Tibial artery (tissue), 4 donors: ENCODE measurements around the gene CDRT4.

ENCODE experiments used
- DNase-seq, 2 donors: peaks; one replicate each; pipeline ENCODE4 v3.0.0-alpha.2; 2019
- H3K27ac ChIP-seq, 2 donors: fragments of 200-600 bp; sonication (generic) in 1 of 2; 1 replicate in 1 of 2; 2 replicates in 1 of 2; pipeline ENCODE4 v1.5.1; 2018 to 2019; ENCODE audit warnings: mild to moderate bottlenecking in 1 of 2
- H3K27me3 ChIP-seq, 2 donors: fragments of 200-600 bp; sonication (generic) in 1 of 2; one replicate each; pipeline versions ENCODE4 v1.5.1 to v1.6.0; 2016 to 2019
- H3K36me3 ChIP-seq, 3 donors: fragments of 200-600 bp; sonication (generic) in 2 of 3; one replicate each; pipeline ENCODE4 v1.5.1; 2016 to 2019; ENCODE audit warnings: mild to moderate bottlenecking in 2 of 3
- H3K4me1 ChIP-seq, 4 donors: fragments of 200-600 bp; sonication (generic) in 2 of 4; 1 replicate in 3 of 4; 2 replicates in 1 of 4; pipeline ENCODE4 v1.5.1; 2016 to 2019
- H3K4me3 ChIP-seq, 2 donors: fragments of 200-600 bp; sonication (generic) in 1 of 2; 1 replicate in 1 of 2; 2 replicates in 1 of 2; pipeline ENCODE4 v1.5.1; 2018 to 2019; ENCODE audit warnings: mild to moderate bottlenecking in 2 of 2
- H3K9me3 ChIP-seq, 3 donors: fragments of 200-600 bp; sonication (generic) in 1 of 3; one replicate each; pipeline ENCODE4 v1.5.1; 2016 to 2019
- intact Hi-C: fragments of 100-400 bp; cut with DNase I; formaldehyde crosslinking; loops from one replicate; pipeline ENCODE4 v1.15.0; 2023; ENCODE audit warnings: low total_unique reads
- TF ChIP-seq, protein P1 (sequence below), 2 experiments: fragments of 200-600 bp in 1 of 2; fragments of 450-650 bp in 1 of 2; IDR thresholded peaks; one replicate each; pipeline ENCODE4 v1.5.1; 2017 to 2019; ENCODE audit warnings: antibody characterized with exemption in 2 of 2, mild to moderate bottlenecking in 1 of 2, moderate library complexity in 1 of 2

The CDRT4 gene

DNA sequence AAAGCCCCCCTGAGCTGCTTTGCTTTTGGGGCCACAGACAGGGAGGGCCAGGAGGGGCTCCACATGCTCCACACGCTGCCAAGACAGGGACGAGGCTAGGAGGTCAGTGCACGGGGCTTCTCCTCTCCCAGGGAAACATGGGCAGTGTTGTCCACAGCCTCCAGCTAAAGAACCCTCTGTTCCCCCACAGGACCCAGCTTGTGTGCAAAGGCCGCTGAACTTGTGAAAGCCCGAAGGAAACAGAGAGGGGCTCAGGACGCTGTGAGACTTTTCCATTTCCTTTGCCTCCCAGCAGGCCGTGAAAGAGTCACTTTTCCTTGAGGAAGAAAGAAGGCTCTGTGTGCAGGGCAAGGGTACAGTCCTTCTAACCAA is 9.7 kb downstream of the CDRT4 start:
- intact Hi-C loops = no loop called here
- DNase-seq = peak; percentile 58 to 75

DNA sequence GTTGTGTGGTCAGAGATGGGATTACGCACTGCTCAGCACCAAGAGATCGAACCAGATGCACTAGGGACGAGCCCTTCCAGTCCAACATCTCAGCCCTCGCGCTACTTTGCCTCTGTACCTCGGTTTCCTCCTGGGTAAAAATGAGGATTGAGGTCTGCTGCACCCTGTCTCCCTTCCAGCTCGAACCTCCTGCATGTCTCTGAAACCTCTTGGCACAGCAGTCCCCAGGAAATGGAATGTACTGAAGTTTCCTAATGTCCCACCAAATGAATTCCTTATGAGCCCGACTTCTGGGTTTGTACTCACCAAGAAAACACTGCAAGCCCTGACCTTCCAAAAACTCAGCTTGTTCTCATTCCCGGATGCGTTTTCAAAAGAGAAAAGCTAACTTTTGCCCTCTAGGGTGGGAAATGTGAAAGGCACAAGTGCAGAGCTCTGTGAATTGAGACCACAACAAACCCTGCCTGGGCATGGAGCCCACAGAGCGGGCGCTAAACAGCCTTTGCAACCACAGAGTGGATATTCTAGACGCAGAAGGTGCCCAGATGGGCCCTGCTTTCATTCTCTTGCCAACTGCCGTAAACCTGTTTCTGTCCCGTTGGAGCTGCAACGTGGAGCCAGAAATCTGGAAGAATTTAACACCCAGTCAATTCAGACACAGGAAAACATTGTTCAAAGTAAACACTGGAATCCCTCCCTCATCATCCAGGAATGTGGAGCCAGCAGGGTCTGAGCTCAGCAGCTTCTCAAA is 10.3 kb downstream of the CDRT4 start:
- Histone ChIP-seq H3K27ac (peak overlapping the region; percentile 67), H3K4me1 (peaks cover 0 to 30% (median 24%) of the 10 kb centered on the region in 4 donors), H3K4me3 (peak overlapping the region; percentile 3 to 30), H3K27me3 (no peaks in the 10 kb centered on the region), H3K9me3 (no peaks in the 10 kb centered on the region), H3K36me3 (no peaks in the 10 kb centered on the region)
- peak; percentile 69 to 84 for DNase-seq
- intact Hi-C loops = no loop called here
- TF ChIP-seq, protein P1, sequence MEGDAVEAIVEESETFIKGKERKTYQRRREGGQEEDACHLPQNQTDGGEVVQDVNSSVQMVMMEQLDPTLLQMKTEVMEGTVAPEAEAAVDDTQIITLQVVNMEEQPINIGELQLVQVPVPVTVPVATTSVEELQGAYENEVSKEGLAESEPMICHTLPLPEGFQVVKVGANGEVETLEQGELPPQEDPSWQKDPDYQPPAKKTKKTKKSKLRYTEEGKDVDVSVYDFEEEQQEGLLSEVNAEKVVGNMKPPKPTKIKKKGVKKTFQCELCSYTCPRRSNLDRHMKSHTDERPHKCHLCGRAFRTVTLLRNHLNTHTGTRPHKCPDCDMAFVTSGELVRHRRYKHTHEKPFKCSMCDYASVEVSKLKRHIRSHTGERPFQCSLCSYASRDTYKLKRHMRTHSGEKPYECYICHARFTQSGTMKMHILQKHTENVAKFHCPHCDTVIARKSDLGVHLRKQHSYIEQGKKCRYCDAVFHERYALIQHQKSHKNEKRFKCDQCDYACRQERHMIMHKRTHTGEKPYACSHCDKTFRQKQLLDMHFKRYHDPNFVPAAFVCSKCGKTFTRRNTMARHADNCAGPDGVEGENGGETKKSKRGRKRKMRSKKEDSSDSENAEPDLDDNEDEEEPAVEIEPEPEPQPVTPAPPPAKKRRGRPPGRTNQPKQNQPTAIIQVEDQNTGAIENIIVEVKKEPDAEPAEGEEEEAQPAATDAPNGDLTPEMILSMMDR (IDR thresholded peaks at IDR 0.05) = peak; percentile 29 to 32

More for the DNA sequence above, 9.7 kb downstream of the CDRT4 start:
- H3K27ac ChIP-seq = peak overlapping the region; percentile 67
- H3K9me3 ChIP-seq = no peaks in the 10 kb centered on the region
- TF ChIP-seq, protein P1 (IDR thresholded peaks at IDR 0.05) = no peak
- peak overlapping the region; percentile 3 to 30 for H3K4me3 ChIP-seq
- peaks cover 0 to 34% (median 26%) of the 10 kb centered on the region in 4 donors for H3K4me1 ChIP-seq
- no peaks in the 10 kb centered on the region for H3K27me3 ChIP-seq
- no peaks in the 10 kb centered on the region for H3K36me3 ChIP-seq

DNA sequence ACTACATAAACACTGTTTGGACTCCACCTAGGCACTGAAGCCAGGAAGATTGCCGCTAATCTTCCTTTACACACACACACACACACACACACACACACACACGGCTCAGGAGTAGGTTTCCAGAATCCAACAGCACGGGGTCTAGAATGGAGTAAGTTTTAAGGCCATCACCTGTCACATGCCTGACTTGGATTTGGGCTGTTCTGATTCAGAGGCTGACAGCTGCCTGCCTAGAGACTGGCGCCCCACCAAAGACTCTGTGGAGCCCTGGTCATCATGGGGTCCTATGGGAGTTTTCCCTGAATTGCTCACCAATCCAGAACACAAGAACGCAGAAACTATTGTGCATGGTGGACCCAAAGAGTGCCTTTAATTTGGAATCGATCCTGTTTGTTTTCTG is 10.9 kb downstream of the CDRT4 start:
- no peaks in the 10 kb centered on the region for H3K27me3 ChIP-seq
- peak; percentile 83 for DNase-seq
- peaks cover 0 to 30% (median 24%) of the 10 kb centered on the region in 4 donors for H3K4me1 ChIP-seq
- H3K36me3 ChIP-seq = no peaks in the 10 kb centered on the region
- H3K27ac ChIP-seq = peak overlapping the region; percentile 67
- intact Hi-C loops = no loop called here
- no peaks in the 10 kb centered on the region for H3K9me3 ChIP-seq
- H3K4me3 ChIP-seq = no peak overlapping the region
- TF ChIP-seq, protein P1 (IDR thresholded peaks at IDR 0.05) = no peak

DNA sequence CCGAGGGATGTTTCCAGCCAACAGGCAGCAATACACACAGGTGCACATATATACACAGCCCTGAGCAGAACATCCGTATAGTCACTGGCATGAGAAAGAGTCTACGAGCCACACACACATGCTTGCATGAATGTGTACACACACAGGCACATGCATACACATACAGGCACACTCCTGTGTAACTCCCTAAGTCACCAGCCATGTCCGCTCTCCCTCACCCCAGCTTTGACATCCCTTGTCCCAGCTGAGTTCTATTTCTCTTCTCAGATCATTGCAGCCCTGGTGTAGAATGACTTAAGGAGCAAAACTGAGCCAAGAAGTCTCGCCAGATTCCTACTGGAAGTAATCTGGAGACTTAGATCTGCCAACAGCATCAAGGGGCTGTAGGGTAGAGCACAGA is 13.1 kb downstream of the CDRT4 start:
- DNase-seq = no peak
- Histone ChIP-seq H3K4me1 (peaks cover 0 to 30% (median 24%) of the 10 kb centered on the region in 4 donors), H3K27ac (no peak overlapping the region), H3K4me3 (no peak overlapping the region), H3K9me3 (no peaks in the 10 kb centered on the region), H3K27me3 (no peaks in the 10 kb centered on the region), H3K36me3 (no peaks in the 10 kb centered on the region)
- TF ChIP-seq, protein P1 (IDR thresholded peaks at IDR 0.05) = no peak
- intact Hi-C loops = no loop called here

DNA sequence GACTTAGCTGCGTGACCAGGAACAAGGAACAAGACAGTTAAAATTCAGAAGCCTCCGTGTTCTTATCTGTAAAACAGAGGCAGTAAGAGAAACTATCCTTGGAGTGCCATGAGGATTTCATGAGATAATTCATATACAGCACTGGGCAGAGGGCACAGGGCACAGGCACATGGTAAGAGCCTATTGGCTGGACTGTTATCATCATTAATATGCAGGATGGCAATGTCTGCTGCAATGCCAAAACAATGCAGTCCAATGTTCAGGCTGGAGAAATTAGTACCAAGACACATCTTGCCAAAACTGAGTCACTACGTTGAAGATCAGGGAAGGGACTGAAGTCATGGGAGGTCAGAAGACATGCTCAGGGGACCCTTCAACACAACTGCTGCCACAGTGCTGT is 13.6 kb downstream of the CDRT4 start:
- TF ChIP-seq, protein P1 (IDR thresholded peaks at IDR 0.05) = no peak
- DNase-seq = no peak
- H3K36me3 ChIP-seq = no peaks in the 10 kb centered on the region
- H3K4me3 ChIP-seq = no peak overlapping the region
- peaks cover 0 to 29% (median 24%) of the 10 kb centered on the region in 4 donors for H3K4me1 ChIP-seq
- intact Hi-C loops = no loop called here
- H3K9me3 ChIP-seq = no peaks in the 10 kb centered on the region
- H3K27me3 ChIP-seq = no peaks in the 10 kb centered on the region
- no peak overlapping the region for H3K27ac ChIP-seq
